Neuronal stem cell (in vitro differentiated cells): Measurements from ENCODE around the gene PALS2.

ENCODE experiments used
- DNase-seq: peaks from one replicate; pipeline ENCODE4 v3.0.0-alpha.2; 2013; ENCODE audit warnings: low spot score
- H2AFZ ChIP-seq: one replicate; pipeline ENCODE4 v1.6.1; 2013; ENCODE audit warnings: mild to moderate bottlenecking, low read length, inconsistent platforms
- H2AK5ac ChIP-seq: 2 replicates; pipeline ENCODE4 v1.6.1; 2013; ENCODE audit warnings: low read depth, mild to moderate bottlenecking, inconsistent platforms, low read length, moderate library complexity, mixed read lengths
- H2BK120ac ChIP-seq: 2 replicates; pipeline ENCODE4 v1.6.1; 2013; ENCODE audit warnings: low read depth, mild to moderate bottlenecking, inconsistent platforms, low read length, moderate library complexity, mixed read lengths
- H2BK12ac ChIP-seq: one replicate; pipeline ENCODE4 v1.6.1; 2013; ENCODE audit warnings: low read length, inconsistent platforms
- H2BK15ac ChIP-seq: 2 replicates; pipeline ENCODE4 v1.6.1; 2013; ENCODE audit warnings: mild to moderate bottlenecking, low read length, inconsistent platforms, mixed read lengths
- H2BK5ac ChIP-seq: one replicate; pipeline ENCODE4 v1.6.1; 2013; ENCODE audit warnings: inconsistent platforms, mild to moderate bottlenecking, low read length, moderate library complexity
- H3K14ac ChIP-seq: one replicate; pipeline ENCODE4 v1.6.1; 2013; ENCODE audit warnings: low read length, inconsistent platforms
- H3K18ac ChIP-seq: 2 replicates; pipeline ENCODE4 v1.6.1; 2013; ENCODE audit warnings: low read length, inconsistent platforms
- H3K23ac ChIP-seq: 2 replicates; pipeline ENCODE4 v1.6.1; 2013; ENCODE audit warnings: low read depth, mild to moderate bottlenecking, mixed read lengths, low read length, inconsistent platforms; ENCODE audit not compliant: poor library complexity
- H3K27ac ChIP-seq: replicated peaks from 3 replicates; pipeline ENCODE4 v1.5.1; 2013; ENCODE audit warnings: low read length, inconsistent platforms
- H3K27me3 ChIP-seq, 3 experiments: 2 replicates each; pipeline ENCODE4 v1.6.1; 2013; ENCODE audit warnings: low read length in 3 of 3, mild to moderate bottlenecking in 2 of 3, inconsistent platforms in 1 of 3, low read depth in 1 of 3, mixed read lengths in 1 of 3, moderate library complexity in 1 of 3; ENCODE audit not compliant: control insufficient read depth in 3 of 3, insufficient read depth in 3 of 3
- H3K36me3 ChIP-seq, 2 donors: replicated peaks in 1 of 2; 2 replicates each; pipeline ENCODE4 v1.6.1; 2013; ENCODE audit warnings: low read length in 2 of 2; ENCODE audit not compliant: control insufficient read depth in 2 of 2, insufficient read depth in 2 of 2
- H3K4ac ChIP-seq: 2 replicates; pipeline ENCODE4 v1.6.1; 2013; ENCODE audit warnings: inconsistent platforms, mild to moderate bottlenecking, low read length, moderate library complexity
- H3K4me1 ChIP-seq, 2 donors: 1 replicate in 1 of 2; 2 replicates in 1 of 2; pipeline ENCODE4 v1.6.1; 2013; ENCODE audit warnings: low read length in 2 of 2, low read depth in 1 of 2; ENCODE audit not compliant: control insufficient read depth in 2 of 2, insufficient read depth in 1 of 2
- H3K4me2 ChIP-seq: one replicate; pipeline ENCODE4 v1.6.1; 2013; ENCODE audit warnings: mild to moderate bottlenecking, low read length, inconsistent platforms; ENCODE audit not compliant: insufficient read depth, poor library complexity, severe bottlenecking
- H3K4me3 ChIP-seq, 2 donors: 2 replicates each; pipeline ENCODE4 v1.5.1; 2013; ENCODE audit warnings: low read length in 2 of 2, mild to moderate bottlenecking in 2 of 2, inconsistent platforms in 1 of 2, moderate library complexity in 1 of 2
- H3K79me1 ChIP-seq: one replicate; pipeline ENCODE4 v1.6.1; 2013; ENCODE audit warnings: low read depth, mild to moderate bottlenecking, inconsistent platforms, low read length, moderate library complexity
- H3K9ac ChIP-seq: one replicate; pipeline ENCODE4 v1.6.1; 2013; ENCODE audit warnings: mild to moderate bottlenecking, low read depth, low read length, inconsistent platforms; ENCODE audit not compliant: poor library complexity
- H3K9me3 ChIP-seq, 2 donors: replicated peaks in 1 of 2; 2 replicates each; pipeline versions ENCODE3 to v1.6.1; 2013; ENCODE audit warnings: low read length in 2 of 2, mild to moderate bottlenecking in 2 of 2, inconsistent platforms in 1 of 2, low read depth in 1 of 2, mixed read lengths in 1 of 2, moderate library complexity in 1 of 2; ENCODE audit not compliant: control insufficient read depth in 2 of 2, insufficient read depth in 1 of 2
- H4K8ac ChIP-seq: one replicate; pipeline ENCODE4 v1.6.1; 2013; ENCODE audit warnings: low read depth, mild to moderate bottlenecking, inconsistent platforms, low read length, moderate library complexity
- H4K91ac ChIP-seq: one replicate; pipeline ENCODE4 v1.6.1; 2013; ENCODE audit warnings: low read length, low read depth, mild to moderate bottlenecking, inconsistent platforms; ENCODE audit not compliant: poor library complexity
- WGBS, 2 donors: extraction: QIAGEN DNeasy Blood & Tissue Kit; methylation state at CpG; one replicate each; pipeline ENCODE4 v1.1.7; 2013; ENCODE audit warnings: missing lambda C conversion rate in 2 of 2, mixed read lengths in 1 of 2; ENCODE audit not compliant: insufficient read length in 2 of 2, insufficient replicate concordance in 1 of 2; ENCODE audit errors: extremely low coverage in 2 of 2; 5-methylcytosine and 5-hydroxymethylcytosine counted together

PALS2 gene

DNA sequence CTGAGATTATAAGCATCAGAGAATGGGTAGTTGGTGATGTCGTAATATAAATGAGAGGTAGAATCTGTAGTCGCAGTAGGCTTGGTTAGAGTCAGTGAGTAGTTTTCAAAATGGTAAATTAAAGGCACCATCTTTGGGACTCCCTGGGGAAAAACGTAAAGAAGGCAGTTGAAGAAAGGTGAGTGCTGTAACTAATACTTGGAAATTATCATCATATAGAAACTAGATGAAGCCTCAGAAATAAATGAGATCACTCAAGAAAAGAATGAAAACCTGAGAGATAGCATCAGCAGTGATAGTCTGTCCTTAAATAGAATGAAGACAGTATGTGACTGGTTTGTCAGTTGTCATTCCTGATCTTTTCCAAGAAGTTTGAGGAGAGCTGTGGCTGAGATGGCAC lies 23.8 kb downstream of the PALS2 start:
- Histone ChIP-seq H3K79me1 (no peaks in the 10 kb centered on the region), H3K18ac (no peak overlapping the region), H4K91ac (no peak overlapping the region), H3K4me2 (no peak overlapping the region), H2AFZ (no peak overlapping the region), H3K27me3 (no peaks in the 10 kb centered on the region), H3K23ac (no peak overlapping the region), H3K4ac (no peak overlapping the region), H2AK5ac (no peak overlapping the region), H2BK12ac (no peak overlapping the region), H3K14ac (no peak overlapping the region), H2BK120ac (no peak overlapping the region), H3K4me3 (no peak overlapping the region), H3K4me1 (no peaks in the 10 kb centered on the region), H4K8ac (no peak overlapping the region), H3K36me3 (no peaks in the 10 kb centered on the region), H3K9ac (no peak overlapping the region), H3K9me3 (no peaks in the 10 kb centered on the region), H2BK5ac (no peak overlapping the region), H2BK15ac (no peak overlapping the region), H3K27ac (no peak overlapping the region)
- 100% methylated on average over 1 of the region's 3 CpGs for WGBS, 2 donors
- DNase-seq = no peak

DNA sequence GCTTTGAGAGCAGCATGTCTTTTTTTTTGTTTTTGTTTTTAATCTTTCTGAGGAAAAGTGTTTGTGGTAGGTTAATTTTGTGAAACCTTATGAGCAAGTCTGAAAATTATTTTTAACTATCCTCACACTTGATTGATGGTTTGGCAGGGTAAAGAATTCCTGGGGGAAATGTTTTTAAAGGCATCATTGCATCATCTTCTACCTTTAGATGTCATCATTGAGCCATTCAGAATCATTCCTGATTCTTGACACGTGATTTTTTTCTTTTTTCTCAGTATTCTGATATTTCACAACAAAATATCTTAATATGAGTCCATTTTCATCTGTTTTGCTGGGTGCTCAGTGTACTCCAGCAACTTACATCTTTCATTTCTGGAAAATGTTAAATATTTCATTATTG lies 28.3 kb downstream of the PALS2 start:
- H3K4ac ChIP-seq = no peak overlapping the region
- no peaks in the 10 kb centered on the region for H3K36me3 ChIP-seq
- no peak overlapping the region for H2BK5ac ChIP-seq
- no peak overlapping the region for H3K27ac ChIP-seq
- H4K91ac ChIP-seq = no peak overlapping the region
- H3K23ac ChIP-seq = no peak overlapping the region
- peaks cover 0 to 1% of the 10 kb centered on the region in 2 donors for H3K4me1 ChIP-seq
- no peak overlapping the region for H2AFZ ChIP-seq
- no peak overlapping the region for H3K14ac ChIP-seq
- no peak overlapping the region for H3K4me3 ChIP-seq
- H3K79me1 ChIP-seq = no peaks in the 10 kb centered on the region
- no peak for DNase-seq
- no peaks in the 10 kb centered on the region for H3K27me3 ChIP-seq
- no peak overlapping the region for H3K4me2 ChIP-seq
- WGBS, 2 donors = no CpG with 5 or more reads among the region's 1 CpG
- H2BK120ac ChIP-seq = no peak overlapping the region
- no peak overlapping the region for H3K9ac ChIP-seq
- no peak overlapping the region for H2BK12ac ChIP-seq
- H3K9me3 ChIP-seq = peaks cover 0 to 3% of the 10 kb centered on the region in 2 donors
- no peak overlapping the region for H2AK5ac ChIP-seq
- H3K18ac ChIP-seq = no peak overlapping the region
- H4K8ac ChIP-seq = no peak overlapping the region
- H2BK15ac ChIP-seq = no peak overlapping the region

DNA sequence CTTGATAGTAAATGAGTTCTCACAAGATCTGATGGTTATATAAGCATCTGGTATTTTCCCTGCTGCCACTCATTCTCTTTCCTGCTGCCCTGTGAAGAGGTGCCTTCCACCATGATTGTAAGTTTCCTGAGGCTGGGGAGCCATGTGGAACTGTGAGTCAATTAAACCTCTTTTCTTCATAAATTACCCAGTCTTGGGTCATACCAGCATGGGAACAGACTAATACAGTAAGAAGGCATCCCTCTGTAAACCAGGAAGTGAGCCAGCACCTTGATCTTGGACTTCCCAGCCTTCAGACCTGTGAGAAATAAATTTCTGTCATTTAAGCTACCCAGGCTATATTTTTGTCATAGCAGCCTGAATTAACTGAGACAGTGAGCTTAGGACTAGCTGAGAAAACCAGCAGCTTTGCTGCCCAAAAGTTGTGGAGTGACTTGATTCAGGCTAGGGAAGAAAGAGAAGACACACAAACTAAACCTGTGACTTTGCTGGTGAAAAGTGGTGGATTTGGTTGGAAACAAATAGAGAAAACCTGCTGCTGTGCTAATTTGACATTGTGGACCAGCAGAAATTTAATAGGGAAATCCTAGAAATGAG lies 29.7 kb downstream of the PALS2 start:
- peaks cover 0 to 1% of the 10 kb centered on the region in 2 donors for H3K4me1 ChIP-seq
- no peaks in the 10 kb centered on the region for H3K27me3 ChIP-seq
- H3K36me3 ChIP-seq = no peaks in the 10 kb centered on the region
- peaks cover 0 to 3% of the 10 kb centered on the region in 2 donors for H3K9me3 ChIP-seq
- DNase-seq = no peak
- H3K4ac ChIP-seq = no peak overlapping the region
- H3K79me1 ChIP-seq = no peaks in the 10 kb centered on the region
- H3K9ac ChIP-seq = no peak overlapping the region
- H3K4me3 ChIP-seq = no peak overlapping the region
- H2BK12ac ChIP-seq = no peak overlapping the region
- H3K27ac ChIP-seq = no peak overlapping the region
- H3K23ac ChIP-seq = no peak overlapping the region
- no peak overlapping the region for H4K91ac ChIP-seq
- no peak overlapping the region for H2BK120ac ChIP-seq
- no peak overlapping the region for H3K4me2 ChIP-seq
- H3K14ac ChIP-seq = no peak overlapping the region
- H2AK5ac ChIP-seq = no peak overlapping the region
- no peak overlapping the region for H3K18ac ChIP-seq
- H4K8ac ChIP-seq = no peak overlapping the region
- H2AFZ ChIP-seq = no peak overlapping the region
- H2BK15ac ChIP-seq = no peak overlapping the region
- H2BK5ac ChIP-seq = no peak overlapping the region

DNA sequence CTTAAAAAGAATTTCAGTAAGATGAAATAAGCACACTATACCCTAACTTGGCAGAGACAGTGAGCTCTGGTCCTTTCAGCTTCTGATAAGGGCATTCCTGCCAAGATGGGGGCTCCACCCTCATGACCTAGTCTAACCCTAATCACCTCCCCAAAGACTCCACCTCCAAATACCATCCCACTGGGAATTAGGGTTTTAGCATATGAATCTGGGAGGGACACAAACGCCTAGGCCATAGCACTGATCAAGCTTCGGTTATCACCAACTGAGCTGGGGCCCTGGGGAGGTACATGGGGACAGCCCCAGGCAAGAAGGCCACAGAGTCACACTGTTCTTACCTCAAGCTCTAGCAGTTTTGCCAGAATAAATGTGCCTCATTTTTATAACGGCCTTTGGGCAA lies 31.4 kb downstream of the PALS2 start:
- no peak overlapping the region for H3K14ac ChIP-seq
- no peak overlapping the region for H3K4me2 ChIP-seq
- H3K27ac ChIP-seq = no peak overlapping the region
- no peak overlapping the region for H2BK12ac ChIP-seq
- no peak overlapping the region for H2AK5ac ChIP-seq
- H3K4ac ChIP-seq = no peak overlapping the region
- no peak overlapping the region for H4K91ac ChIP-seq
- no peak overlapping the region for H2BK120ac ChIP-seq
- no peaks in the 10 kb centered on the region for H3K79me1 ChIP-seq
- peaks cover 0 to 6% of the 10 kb centered on the region in 2 donors for H3K4me1 ChIP-seq
- no peak for DNase-seq
- no peak overlapping the region for H2BK15ac ChIP-seq
- WGBS, 2 donors = no CpG with 5 or more reads among the region's 3 CpGs
- H3K27me3 ChIP-seq = no peaks in the 10 kb centered on the region
- no peak overlapping the region for H4K8ac ChIP-seq
- no peak overlapping the region for H3K18ac ChIP-seq
- peaks cover 0 to 3% of the 10 kb centered on the region in 2 donors for H3K9me3 ChIP-seq
- no peaks in the 10 kb centered on the region for H3K36me3 ChIP-seq
- no peak overlapping the region for H3K9ac ChIP-seq
- H2BK5ac ChIP-seq = no peak overlapping the region
- no peak overlapping the region for H3K23ac ChIP-seq
- H3K4me3 ChIP-seq = no peak overlapping the region
- H2AFZ ChIP-seq = no peak overlapping the region
